Stimulated activated naive B cell treated with anti-CD40 and anti-IgM and Interleukin-4, amounts not matched to agents 10 μg/mL and 1 μg/mL and 100 μg/mL, for 72 hours (primary cell): ENCODE measurements around the gene TMC6.
A peak's percentile ranks its signal among the peaks of the same experiment; 100 is the strongest.

Source experiments
- ATAC-seq, 2 donors: fragments of 150-1000 bp; cut with Tn5 transposase; replicated peaks; 2 replicates each; pipeline ENCODE4 v1.10.0; 2021; ENCODE audit warnings: moderate library complexity in 1 of 2
- DNase-seq: peaks from one replicate; pipeline ENCODE4 v3.0.0; 2021
- H3K27ac Mint-ChIP-seq: one replicate; pipeline ENCODE4 v1.8.0; 2022; ENCODE audit warnings: mild to moderate bottlenecking, mixed read lengths
- H3K27me3 Mint-ChIP-seq, 2 donors: one replicate each; pipeline ENCODE4 v1.8.0; 2022; ENCODE audit warnings: mixed read lengths in 2 of 2
- H3K36me3 Mint-ChIP-seq, 2 donors: one replicate each; pipeline ENCODE4 v1.8.0; 2022; ENCODE audit warnings: mixed read lengths in 2 of 2, mild to moderate bottlenecking in 1 of 2
- H3K4me1 Mint-ChIP-seq, 2 donors: one replicate each; pipeline ENCODE4 v1.8.0; 2022; ENCODE audit warnings: mixed read lengths in 2 of 2, mild to moderate bottlenecking in 1 of 2
- H3K4me3 Mint-ChIP-seq, 2 donors: one replicate each; pipeline ENCODE4 v1.8.0; 2022; ENCODE audit warnings: mild to moderate bottlenecking in 2 of 2, mixed read lengths in 2 of 2, moderate library complexity in 1 of 2
- H3K9me3 Mint-ChIP-seq, 2 donors: one replicate each; pipeline ENCODE4 v1.8.0; 2022; ENCODE audit warnings: mixed read lengths in 2 of 2, mild to moderate bottlenecking in 1 of 2

Gene TMC6

DNA sequence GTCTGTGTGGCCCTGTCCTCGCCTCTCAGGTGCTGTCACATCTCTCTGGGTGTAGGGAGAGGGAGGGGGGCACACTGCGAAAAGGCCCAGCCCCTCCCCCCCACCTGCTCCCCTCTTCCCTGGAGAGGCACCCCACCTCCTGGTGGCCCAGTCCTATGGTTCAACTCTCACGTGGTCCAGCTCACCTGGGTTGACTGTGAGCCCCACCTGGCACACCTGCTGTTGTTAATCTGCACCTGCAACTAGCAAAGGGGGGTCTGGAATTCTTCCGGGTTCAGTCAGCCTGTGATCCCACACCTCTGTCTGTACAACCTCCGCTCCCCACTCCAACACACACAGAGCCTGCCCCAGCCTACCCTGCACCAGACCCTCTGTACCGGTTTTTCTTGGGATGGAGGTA is 37.9 kb upstream of the TMC6 start:
- Mint-ChIP-seq H3K27me3 (no peaks in the 10 kb centered on the region), H3K27ac (peak overlapping the region; percentile 47), H3K36me3 (peaks cover 35 to 40% of the 10 kb centered on the region in 2 donors), H3K4me3 (peak overlapping the region in 1 of 2 donors; percentile 13), H3K4me1 (peaks cover 33 to 77% of the 10 kb centered on the region in 2 donors), H3K9me3 (no peaks in the 10 kb centered on the region)
- ATAC-seq = no peak
- no peak for DNase-seq

GRCh38 chr17:78164748-78165607 is 36.4 kb upstream of the TMC6 start:
- Mint-ChIP-seq H3K9me3 (no peaks in the 10 kb centered on the region), H3K27ac (no peak overlapping the region), H3K27me3 (no peaks in the 10 kb centered on the region), H3K4me3 (peak overlapping the region; percentile 5 to 50), H3K36me3 (peaks cover 25 to 34% of the 10 kb centered on the region in 2 donors), H3K4me1 (peaks cover 32 to 77% of the 10 kb centered on the region in 2 donors)
- no peak for DNase-seq
- ATAC-seq = no peak

DNA sequence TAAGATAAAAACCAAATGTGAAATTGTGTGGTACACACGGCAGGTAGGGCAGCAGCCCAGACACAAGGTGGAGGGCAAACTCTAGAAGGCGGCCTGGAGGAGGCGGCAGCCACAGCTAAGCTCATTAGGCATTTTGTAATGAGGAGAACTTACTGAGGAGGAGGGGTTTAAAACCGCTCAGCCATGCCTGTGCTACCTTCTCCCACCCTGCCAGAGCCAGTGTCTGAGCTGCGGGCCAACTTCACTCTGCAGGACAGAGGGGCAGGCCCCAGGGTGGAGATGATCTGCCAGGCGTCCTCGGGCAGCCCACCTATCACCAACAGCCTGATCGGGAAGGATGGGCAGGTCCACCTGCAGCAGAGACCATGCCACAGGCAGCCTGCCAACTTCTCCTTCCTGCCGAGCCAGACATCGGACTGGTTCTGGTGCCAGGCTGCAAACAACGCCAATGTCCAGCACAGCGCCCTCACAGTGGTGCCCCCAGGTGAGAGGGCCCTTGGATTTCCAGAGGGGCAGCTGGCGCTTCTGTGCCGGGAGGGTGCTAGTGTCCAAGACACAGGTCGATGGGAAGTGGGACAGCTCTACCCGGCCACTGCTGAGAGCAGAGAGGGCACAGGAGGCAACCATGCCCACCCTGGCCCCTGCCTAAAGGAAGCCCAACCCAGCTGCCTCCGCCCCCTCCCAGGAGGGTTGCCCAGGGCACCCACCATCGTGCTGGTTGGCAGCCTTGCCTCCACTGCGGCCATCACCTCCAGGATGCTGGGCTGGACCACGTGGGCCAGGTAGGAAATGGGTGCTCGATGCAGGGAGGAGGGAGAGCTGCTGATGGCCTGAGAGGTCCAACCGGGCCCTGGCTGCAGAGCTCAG is 35.6 kb upstream of the TMC6 start:
- Mint-ChIP-seq H3K27ac (no peak overlapping the region), H3K4me1 (peaks cover 37 to 82% of the 10 kb centered on the region in 2 donors), H3K27me3 (no peaks in the 10 kb centered on the region), H3K4me3 (peak overlapping the region; percentile 44 to 70), H3K36me3 (peaks cover 17 to 31% of the 10 kb centered on the region in 2 donors), H3K9me3 (no peaks in the 10 kb centered on the region)
- ATAC-seq (no peak), DNase-seq (no peak)

DNA sequence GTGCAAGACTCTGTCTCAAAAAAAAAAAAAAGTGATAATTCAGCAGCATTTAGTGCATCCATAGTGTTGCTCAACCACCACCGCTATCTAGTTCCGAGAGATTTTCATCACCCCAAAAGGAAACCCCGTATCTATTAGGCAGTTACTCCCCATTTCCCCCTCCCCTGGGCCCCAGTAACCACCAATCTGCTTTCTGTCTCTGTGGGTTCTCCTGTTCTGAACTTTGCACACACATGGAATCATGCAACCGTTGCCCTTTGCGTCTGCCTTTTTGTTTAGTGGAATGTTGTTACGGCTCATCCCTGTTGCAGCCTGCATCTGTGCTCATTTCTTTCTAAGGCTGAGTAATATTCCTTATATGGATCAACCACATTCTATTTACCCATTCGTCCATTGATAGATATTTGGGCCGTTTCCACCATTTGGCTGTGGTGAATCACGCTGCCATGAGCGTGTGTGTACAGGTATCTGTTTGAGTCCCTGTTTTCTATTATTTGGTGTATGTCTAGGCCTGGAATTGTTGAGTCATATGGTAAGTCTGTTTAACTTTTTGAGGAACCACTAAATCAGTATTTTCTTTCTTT is 31.1 kb upstream of the TMC6 start:
- DNase-seq = peak; percentile 67
- no peaks in the 10 kb centered on the region for H3K9me3 Mint-ChIP-seq
- H3K36me3 Mint-ChIP-seq = peaks cover 14 to 23% of the 10 kb centered on the region in 2 donors
- peaks cover 45 to 84% of the 10 kb centered on the region in 2 donors for H3K4me1 Mint-ChIP-seq
- H3K4me3 Mint-ChIP-seq = peak overlapping the region; percentile 66 to 76
- H3K27ac Mint-ChIP-seq = peak overlapping the region; percentile 98
- no peaks in the 10 kb centered on the region for H3K27me3 Mint-ChIP-seq
- peak; percentile 71 to 73 for ATAC-seq

DNA sequence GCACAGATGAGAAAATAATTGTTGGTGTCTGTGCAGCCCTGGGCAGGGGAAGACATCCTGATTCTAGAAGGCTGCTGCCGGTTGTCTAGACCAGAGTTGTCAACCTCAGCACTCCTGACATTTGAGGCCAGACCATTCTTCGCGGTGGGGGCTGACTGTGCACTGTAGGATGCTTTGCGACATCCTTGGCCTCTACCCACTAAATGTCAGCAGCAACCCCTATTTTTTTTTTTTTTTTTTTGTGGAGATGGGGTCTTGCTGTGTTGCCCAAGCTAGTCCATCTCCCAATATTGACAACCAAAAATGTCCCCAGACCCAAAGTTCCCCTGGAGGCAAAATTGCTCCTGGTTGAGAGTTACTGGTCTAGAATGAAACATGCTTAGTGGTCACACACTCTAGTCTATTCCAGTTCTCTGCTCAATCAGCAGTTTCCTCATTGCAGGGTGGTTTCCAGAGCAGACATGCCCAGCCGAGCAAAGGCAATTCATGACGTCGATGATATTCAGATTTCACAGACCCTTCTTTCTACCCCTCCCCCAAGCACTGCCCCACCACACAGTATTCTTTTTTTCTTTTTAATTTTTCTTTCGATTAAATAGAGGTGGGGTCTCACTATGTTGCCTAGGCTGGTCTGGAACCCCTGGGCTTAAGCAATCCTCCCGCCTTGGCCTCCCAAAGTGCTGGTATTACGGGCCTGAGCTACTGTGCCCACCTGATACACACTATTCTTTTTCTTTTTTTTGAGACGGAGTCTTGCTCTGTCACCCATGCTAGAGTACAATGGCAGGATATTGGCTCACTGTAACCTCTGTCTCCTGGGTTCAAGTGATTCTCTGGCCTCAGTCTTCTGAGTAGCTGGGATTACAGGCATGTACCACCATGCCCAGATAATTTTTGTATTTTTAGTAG is 26.6 kb upstream of the TMC6 start:
- Mint-ChIP-seq H3K27ac (peak overlapping the region; percentile 98), H3K27me3 (no peaks in the 10 kb centered on the region), H3K4me3 (peak overlapping the region; percentile 47 to 62), H3K9me3 (no peaks in the 10 kb centered on the region), H3K4me1 (peaks cover 42 to 86% of the 10 kb centered on the region in 2 donors), H3K36me3 (peaks cover 13 to 19% of the 10 kb centered on the region in 2 donors)
- peak; percentile 73 to 77 for ATAC-seq
- DNase-seq = peak; percentile 85

DNA sequence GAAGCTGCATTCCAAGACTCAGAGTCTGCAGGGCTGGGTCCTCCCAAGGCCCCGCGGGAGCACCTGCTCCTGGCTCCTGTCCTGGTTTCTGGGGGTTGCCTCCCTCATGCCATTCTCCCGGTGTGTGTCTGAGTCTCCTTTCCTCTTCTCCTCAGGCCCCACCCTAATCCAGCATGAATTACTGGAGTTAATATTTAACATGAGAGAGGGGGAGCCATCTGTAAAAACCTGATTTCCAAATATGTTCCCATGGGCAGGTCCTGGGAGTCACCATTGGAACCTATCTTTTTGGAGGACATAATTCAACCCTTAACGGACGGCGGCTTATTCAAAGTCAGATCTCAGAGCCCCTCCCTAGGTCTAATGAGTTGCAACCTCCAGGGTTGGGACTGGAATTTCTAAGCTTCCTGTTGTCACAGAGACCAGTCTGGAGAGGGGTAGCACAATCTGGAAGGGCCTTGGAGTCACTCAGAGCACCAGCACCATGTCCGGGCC is 23.0 kb upstream of the TMC6 start:
- Mint-ChIP-seq H3K4me1 (peaks cover 44 to 82% of the 10 kb centered on the region in 2 donors), H3K27ac (peak overlapping the region; percentile 98), H3K27me3 (no peaks in the 10 kb centered on the region), H3K4me3 (peak overlapping the region in 1 of 2 donors; percentile 63), H3K9me3 (peaks cover 3 to 5% of the 10 kb centered on the region in 2 donors), H3K36me3 (peaks cover 11 to 17% of the 10 kb centered on the region in 2 donors)
- DNase-seq (no peak), ATAC-seq (no peak)

DNA sequence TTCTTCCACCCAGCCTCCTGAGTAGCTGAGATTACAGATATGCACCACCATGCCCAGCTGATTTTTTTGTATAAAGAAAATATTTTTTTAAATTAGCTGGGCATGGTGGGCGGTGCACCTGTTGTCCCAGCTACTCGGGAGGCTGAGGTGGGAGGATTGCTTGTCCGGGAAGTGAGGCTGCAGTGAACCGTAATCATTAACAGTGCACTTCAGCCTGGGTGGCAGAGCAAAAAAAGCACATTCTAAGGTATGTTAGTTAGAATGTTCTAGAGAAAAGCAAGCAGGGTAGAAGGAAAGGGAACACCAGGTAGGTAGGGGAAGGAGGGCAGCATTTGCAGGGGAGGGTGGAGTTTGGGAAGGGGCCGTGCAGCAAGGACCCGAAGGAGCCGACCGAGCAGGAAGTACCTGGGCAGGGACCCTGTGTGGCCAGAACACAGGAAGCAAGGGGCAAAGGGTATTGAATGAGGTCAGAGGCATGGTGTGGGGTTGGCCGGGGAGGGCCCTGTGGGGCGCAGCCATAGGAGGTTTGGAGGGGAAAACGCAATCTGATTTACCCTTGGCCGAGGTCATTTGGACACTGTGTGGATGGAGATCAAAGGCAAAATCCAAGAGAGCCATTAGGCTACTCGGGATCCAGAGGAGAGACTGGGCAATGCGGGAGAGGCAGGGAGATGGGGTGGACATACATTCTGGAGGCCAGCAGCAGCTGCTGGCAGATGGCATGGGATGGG is 19.9 kb upstream of the TMC6 start:
- ATAC-seq (no peak), DNase-seq (no peak)
- H3K4me3 Mint-ChIP-seq = peak overlapping the region; percentile 54 to 73
- peaks cover 52 to 93% of the 10 kb centered on the region in 2 donors for H3K4me1 Mint-ChIP-seq
- no peaks in the 10 kb centered on the region for H3K27me3 Mint-ChIP-seq
- peaks cover 11 to 21% of the 10 kb centered on the region in 2 donors for H3K36me3 Mint-ChIP-seq
- H3K27ac Mint-ChIP-seq = peak overlapping the region; percentile 98
- peaks cover 3 to 5% of the 10 kb centered on the region in 2 donors for H3K9me3 Mint-ChIP-seq

- Mint-ChIP-seq H3K9me3 (peaks cover 3 to 5% of the 10 kb centered on the region in 2 donors), H3K27me3 (no peaks in the 10 kb centered on the region), H3K4me3 (peak overlapping the region; percentile 70 to 74), H3K4me1 (peaks cover 54 to 93% of the 10 kb centered on the region in 2 donors), H3K36me3 (peaks cover 20 to 27% of the 10 kb centered on the region in 2 donors), H3K27ac (peak overlapping the region; percentile 98)
- DNase-seq = peak; percentile 87
- peak; percentile 73 to 79 for ATAC-seq
Measured at GRCh38 chr17:78147315-78147998, 18.9 kb upstream of the TMC6 start.

DNA sequence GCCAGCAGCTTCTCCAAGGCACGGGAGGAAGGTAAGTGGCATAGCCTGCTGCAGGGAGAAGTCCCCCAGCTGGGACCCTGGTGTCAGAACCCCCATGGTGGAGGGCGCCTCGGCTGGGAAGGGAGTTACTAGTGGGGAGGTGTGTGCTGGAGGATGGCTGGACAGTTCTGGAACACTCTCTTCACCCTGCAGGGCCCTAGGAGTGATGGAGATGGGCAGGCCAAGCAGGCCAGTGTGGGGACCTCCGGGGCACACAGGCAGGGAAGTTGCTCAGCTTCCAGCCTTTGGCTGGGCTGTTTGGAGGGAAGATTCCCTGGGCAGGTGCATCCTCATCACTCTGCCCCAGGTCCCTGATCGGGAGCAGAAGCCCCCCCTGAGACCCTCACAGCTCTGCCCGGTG is 18.3 kb upstream of the TMC6 start:
- H3K4me3 Mint-ChIP-seq = peak overlapping the region; percentile 70 to 74
- no peaks in the 10 kb centered on the region for H3K27me3 Mint-ChIP-seq
- DNase-seq (no peak), ATAC-seq (no peak)
- H3K4me1 Mint-ChIP-seq = peaks cover 60 to 93% of the 10 kb centered on the region in 2 donors
- H3K9me3 Mint-ChIP-seq = peaks cover 3 to 5% of the 10 kb centered on the region in 2 donors
- peak overlapping the region; percentile 98 for H3K27ac Mint-ChIP-seq
- H3K36me3 Mint-ChIP-seq = peaks cover 25 to 33% of the 10 kb centered on the region in 2 donors

GRCh38 chr17:78146471-78146869 is 17.9 kb upstream of the TMC6 start:
- Mint-ChIP-seq H3K27me3 (no peaks in the 10 kb centered on the region), H3K4me1 (peaks cover 62 to 93% of the 10 kb centered on the region in 2 donors), H3K27ac (peak overlapping the region; percentile 98), H3K4me3 (peak overlapping the region; percentile 70 to 74), H3K9me3 (peaks cover 3 to 5% of the 10 kb centered on the region in 2 donors), H3K36me3 (peaks cover 29 to 37% of the 10 kb centered on the region in 2 donors)
- DNase-seq (no peak), ATAC-seq (no peak)

DNA sequence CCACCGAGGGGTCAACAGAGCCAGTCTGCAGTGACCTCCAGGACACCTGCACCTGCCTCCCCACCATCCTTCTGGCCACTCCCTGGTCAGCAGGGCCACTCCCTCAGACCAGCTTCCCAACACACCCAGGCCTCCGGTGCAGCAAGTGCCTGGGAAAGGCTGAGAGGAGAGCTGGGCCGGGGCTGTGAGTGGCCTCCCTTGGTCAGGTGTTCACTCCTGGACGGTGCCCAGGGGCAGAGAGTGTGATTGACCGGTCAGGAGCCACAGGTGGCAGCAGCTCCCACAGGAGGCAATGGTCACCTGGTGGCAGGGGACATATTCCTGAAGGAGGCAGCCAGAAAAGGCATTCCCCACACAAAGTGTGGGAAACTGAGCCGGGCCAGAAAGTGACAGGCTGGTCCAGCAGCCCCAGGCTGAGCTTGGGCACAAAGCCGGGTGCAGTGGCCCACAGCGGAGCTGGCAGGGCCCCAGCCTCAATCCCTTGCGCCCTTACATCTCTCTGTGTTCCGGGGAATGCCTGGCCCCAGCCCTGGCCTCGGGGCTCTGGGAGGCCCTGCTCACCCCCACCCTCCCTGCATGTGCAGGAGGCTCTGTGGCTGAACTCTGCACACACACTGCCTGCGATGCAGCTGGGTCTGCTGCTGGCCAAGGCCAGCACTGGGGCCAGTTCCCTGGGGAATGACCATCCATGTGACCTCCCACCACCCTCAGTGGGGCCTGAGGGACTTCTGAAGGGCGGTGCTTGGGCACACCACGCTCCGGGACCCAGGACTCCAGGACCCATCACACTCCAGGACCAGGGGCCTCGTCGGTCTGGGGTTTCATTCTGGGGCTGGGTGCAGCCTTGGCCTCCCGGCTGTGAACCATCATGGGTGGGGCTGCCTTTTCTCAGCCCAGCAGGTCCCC is 16.4 kb upstream of the TMC6 start:
- H3K27ac Mint-ChIP-seq = peak overlapping the region; percentile 98

More for the DNA sequence above, 16.4 kb upstream of the TMC6 start:
- H3K9me3 Mint-ChIP-seq = peaks cover 3 to 5% of the 10 kb centered on the region in 2 donors
- peaks cover 33 to 40% of the 10 kb centered on the region in 2 donors for H3K36me3 Mint-ChIP-seq
- H3K27me3 Mint-ChIP-seq = no peaks in the 10 kb centered on the region
- peak overlapping the region; percentile 68 to 70 for H3K4me3 Mint-ChIP-seq
- peaks cover 62 to 92% of the 10 kb centered on the region in 2 donors for H3K4me1 Mint-ChIP-seq
- no peak for DNase-seq
- no peak for ATAC-seq
